ENCODE data around the gene KRTAP9-2.
"Not testable (repeated sequence)": the region's sequence is repeated elsewhere in the genome, so short reads cannot be mapped to it uniquely, and the experiment has no call there.

Gene KRTAP9-2

GRCh38 chr17:41237116-41237515 is 10.7 kb downstream of the KRTAP9-2 start:
- DNase-seq (ENCODE audit: low read depth in 2 of 2), result not testable (repeated sequence)

- DNase-seq (ENCODE audit: low read depth in 2 of 2), result not testable (repeated sequence)
Observed at GRCh38 chr17:41237949-41238437, 11.5 kb downstream of the KRTAP9-2 start, which contains the start of gene KRTAP9-8. Gene KRTAP9-8, plus strand, starts transcription at chr17:41237999. Its CDS starts 53 bp downstream, at chr17:41238052.

- DNase-seq (ENCODE audit: low read depth in 2 of 2), result not testable (repeated sequence)
Observed at GRCh38 chr17:41246995-41247787, 20.7 kb downstream of the KRTAP9-2 start.

GRCh38 chr17:41249637-41250240 is 23.3 kb downstream of the KRTAP9-2 start, which contains the start of gene KRTAP9-4:
Gene KRTAP9-4, plus strand, starts transcription at chr17:41249687. Its CDS starts 34 bp downstream, at chr17:41249721.
- DNase-seq (ENCODE audit: low read depth in 2 of 2), result not testable (repeated sequence)

GRCh38 chr17:41251261-41251660 is 24.8 kb downstream of the KRTAP9-2 start:
- DNase-seq (ENCODE audit: low read depth in 2 of 2), result no peak

GRCh38 chr17:41254861-41255260 is 28.4 kb downstream of the KRTAP9-2 start:
- no peak for DNase-seq (ENCODE audit: low read depth in 2 of 2)

- DNase-seq (ENCODE audit: low read depth in 2 of 2), result not testable (repeated sequence)
Observed at GRCh38 chr17:41255381-41256290, 29.2 kb downstream of the KRTAP9-2 start, which contains the start of gene KRTAP9-9. Gene KRTAP9-9, plus strand, starts transcription at chr17:41255384.

GRCh38 chr17:41256291-41256685 is 29.8 kb downstream of the KRTAP9-2 start:
- DNase-seq (ENCODE audit: low read depth in 2 of 2), result no peak

- no peak for DNase-seq (ENCODE audit: low read depth in 2 of 2)
Observed at GRCh38 chr17:41258406-41258805, 32.0 kb downstream of the KRTAP9-2 start.

GRCh38 chr17:41263212-41263611 is 36.8 kb downstream of the KRTAP9-2 start:
- no peak for DNase-seq (ENCODE audit: low read depth in 2 of 2)

- DNase-seq (ENCODE audit: low read depth in 2 of 2), result no peak
Observed at GRCh38 chr17:41264599-41264998, 38.2 kb downstream of the KRTAP9-2 start.

GRCh38 chr17:41265078-41265477 is 38.6 kb downstream of the KRTAP9-2 start, which contains the start of gene KRTAP9-6:
Gene KRTAP9-6, plus strand, starts transcription at chr17:41265378. Its CDS starts 0 bp downstream, at chr17:41265378.
- no peak for DNase-seq (ENCODE audit: low read depth in 2 of 2)

GRCh38 chr17:41267711-41268110 is 41.3 kb downstream of the KRTAP9-2 start:
- DNase-seq (ENCODE audit: low read depth in 2 of 2), result no peak

GRCh38 chr17:41271323-41271722 is 44.9 kb downstream of the KRTAP9-2 start:
- DNase-seq (ENCODE audit: low read depth in 2 of 2), result not testable (repeated sequence)

- DNase-seq (ENCODE audit: low read depth in 2 of 2), result no peak
Observed at GRCh38 chr17:41271858-41272257, 45.4 kb downstream of the KRTAP9-2 start.

GRCh38 chr17:41275648-41276190 is 49.3 kb downstream of the KRTAP9-2 start, which contains the start of gene KRTAP9-7:
Gene KRTAP9-7, plus strand, starts transcription at chr17:41275698. Its CDS starts 0 bp downstream, at chr17:41275698.
- not testable (repeated sequence) for DNase-seq (ENCODE audit: low read depth in 2 of 2)

Measured in stimulated activated CD4-positive, alpha-beta T cell treated with anti-CD3 and anti-CD28 coated beads, Interleukin-15, amount 100 ng/mL, for 48 hours (primary cell).